Type B pancreatic cell (in vitro differentiated cells): ENCODE data around the gene REELD1. TPM values are rescaled to one million over a fixed set of nuclear protein-coding genes. Genes with fewer than 3 reads are reported as not detected.

Experiments used
- DNase-seq: peaks from one replicate; pipeline ENCODE4 v3.0.0; 2021; ENCODE audit warnings: mixed read lengths; ENCODE audit not compliant: unreplicated experiment; ENCODE audit errors: extremely low spot score
- H3K27ac Mint-ChIP-seq: 2 replicates; pipeline ENCODE4 v1.8.0; 2021; ENCODE audit warnings: mild to moderate bottlenecking, mixed read lengths
- H3K27me3 Mint-ChIP-seq: 2 replicates; pipeline ENCODE4 v1.8.0; 2021; ENCODE audit warnings: mixed read lengths
- H3K36me3 Mint-ChIP-seq: 2 replicates; pipeline ENCODE4 v1.8.0; 2021; ENCODE audit warnings: mixed read lengths
- H3K4me1 Mint-ChIP-seq: one replicate; pipeline ENCODE4 v1.8.0; 2021; ENCODE audit warnings: mixed read lengths; ENCODE audit not compliant: unreplicated experiment
- H3K4me3 Mint-ChIP-seq: 2 replicates; pipeline ENCODE4 v1.8.0; 2021; ENCODE audit warnings: mild to moderate bottlenecking, mixed read lengths
- H3K9me3 Mint-ChIP-seq: 2 replicates; pipeline ENCODE4 v1.8.0; 2021; ENCODE audit warnings: mixed read lengths
- CTCF ChIP-seq: fragments of 200-600 bp; sonication (generic); conservative IDR thresholded peaks from 2 replicates; pipeline ENCODE4 v1.5.0; 2021; ENCODE audit warnings: antibody characterized with exemption, mild to moderate bottlenecking
- long read RNA-seq: library from polyadenylated mRNA; unstranded; transcript quantifications from one replicate; pipeline ENCODE4 v2.0.0, GENCODE V29; 2020
- total RNA-seq: library from RNA; stranded (reverse); gene quantifications from 2 replicates; pipeline ENCODE4 v1.2.1, GENCODE V29; 2021; ENCODE audit warnings: low replicate concordance

The REELD1 gene
- 0.12 and 0.14 TPM in 2 replicates for total RNA-seq
- long read RNA-seq, result 0 reads

- Mint-ChIP-seq H3K4me1 (no peaks in the 10 kb centered on the region), H3K27ac (no peak within 1 kb of the TSS), H3K36me3 (no peaks in the 10 kb centered on the region), H3K4me3 (no peak within 1 kb of the TSS), H3K9me3 (no peaks in the 10 kb centered on the region), H3K27me3 (peaks cover 20% of the 10 kb centered on the region)
- DNase-seq, result no peak
- TF ChIP-seq CTCF, result no peak
Observed at GRCh38 chr4:146214238-146214637, at the start of gene REELD1. Gene REELD1, plus strand, starts transcription at chr4:146214538. Its CDS starts 2,415 bp downstream, at chr4:146216953.

GRCh38 chr4:146165221-146165620 lies 49.1 kb upstream of the REELD1 start:
- Mint-ChIP-seq H3K9me3 (no peaks in the 10 kb centered on the region), H3K4me1 (no peaks in the 10 kb centered on the region), H3K36me3 (no peaks in the 10 kb centered on the region), H3K27ac (no peak overlapping the region), H3K27me3 (peaks cover 4% of the 10 kb centered on the region), H3K4me3 (no peak overlapping the region)
- DNase-seq, result no peak
- no peak for TF ChIP-seq CTCF

GRCh38 chr4:146165840-146166239 lies 48.5 kb upstream of the REELD1 start:
- H3K4me1 Mint-ChIP-seq, result no peaks in the 10 kb centered on the region
- no peak for TF ChIP-seq CTCF
- peaks cover 4% of the 10 kb centered on the region for H3K27me3 Mint-ChIP-seq
- H3K4me3 Mint-ChIP-seq, result no peak overlapping the region
- DNase-seq, result no peak
- H3K9me3 Mint-ChIP-seq, result no peaks in the 10 kb centered on the region
- no peaks in the 10 kb centered on the region for H3K36me3 Mint-ChIP-seq
- H3K27ac Mint-ChIP-seq, result no peak overlapping the region

GRCh38 chr4:146170149-146170548 lies 44.2 kb upstream of the REELD1 start:
- no peak overlapping the region for H3K4me3 Mint-ChIP-seq
- no peaks in the 10 kb centered on the region for H3K4me1 Mint-ChIP-seq
- no peaks in the 10 kb centered on the region for H3K27me3 Mint-ChIP-seq
- no peaks in the 10 kb centered on the region for H3K36me3 Mint-ChIP-seq
- DNase-seq, result no peak
- no peak for TF ChIP-seq CTCF
- no peaks in the 10 kb centered on the region for H3K9me3 Mint-ChIP-seq
- no peak overlapping the region for H3K27ac Mint-ChIP-seq

- no peaks in the 10 kb centered on the region for H3K36me3 Mint-ChIP-seq
- peak within 1 kb of the TSS; percentile 89 for H3K27ac Mint-ChIP-seq
- peak within 1 kb of the TSS; percentile 91 for H3K4me3 Mint-ChIP-seq
- DNase-seq, result peak; percentile 81
- TF ChIP-seq CTCF, result peak; percentile 28
- H3K4me1 Mint-ChIP-seq, result peaks cover 30% of the 10 kb centered on the region
- no peaks in the 10 kb centered on the region for H3K27me3 Mint-ChIP-seq
- H3K9me3 Mint-ChIP-seq, result no peaks in the 10 kb centered on the region
Observed at GRCh38 chr4:146175541-146176453, 38.5 kb upstream of the REELD1 start, which contains the start of gene LSM6. Gene LSM6, plus strand, starts transcription at chr4:146175718. Its CDS starts 7,204 bp downstream, at chr4:146182922.
